ENCODE results near the gene KDM2A.

GRCh38 chr11:67239783-67240575 lies 120.9 kb downstream of the KDM2A start:
- peak in 2 of 5 experiments; percentile 28 to 34 for TF ChIP-seq CTCF (IDR thresholded peaks at IDR 0.05 in 4 of 5, conservative IDR thresholded peaks at IDR 0.05 in 1 of 5)
- peak; percentile 90 to 92 for TF ChIP-seq POLR2A (IDR thresholded peaks at IDR 0.05)

Measured in gastrocnemius medialis (tissue), 4 donors.